Liver (tissue), 9 donors: ENCODE measurements around the gene SOX6. TPM values are rescaled to one million over a fixed set of nuclear protein-coding genes. Genes with fewer than 3 reads are reported as not detected.

Experiments used
- DNase-seq: peaks from one replicate; pipeline ENCODE4 v3.0.0-alpha.2; 2017; ENCODE audit warnings: low spot score
- H3K27ac ChIP-seq, 2 donors: one replicate each; pipeline ENCODE4 v1.7.0; 2013; ENCODE audit warnings: inconsistent platforms in 2 of 2, low read length in 2 of 2, control low read depth in 1 of 2, low read depth in 1 of 2, mild to moderate bottlenecking in 1 of 2
- H3K27me3 ChIP-seq, 4 donors: one replicate each; pipeline versions ENCODE4 v1.6.1 to v1.7.0; 2013; ENCODE audit warnings: low read length in 3 of 4, inconsistent platforms in 1 of 4, mild to moderate bottlenecking in 1 of 4, moderate library complexity in 1 of 4; ENCODE audit not compliant: control insufficient read depth in 4 of 4, insufficient read depth in 4 of 4
- H3K36me3 ChIP-seq, 4 donors: one replicate each; pipeline versions ENCODE4 v1.6.1 to v1.7.0; 2013; ENCODE audit warnings: low read length in 3 of 4, mild to moderate bottlenecking in 3 of 4, low read depth in 1 of 4, moderate library complexity in 1 of 4; ENCODE audit not compliant: control insufficient read depth in 4 of 4, insufficient read depth in 3 of 4
- H3K4me1 ChIP-seq, 4 donors: one replicate each; pipeline versions ENCODE4 v1.6.1 to v1.7.0; 2013; ENCODE audit warnings: low read length in 3 of 4, mild to moderate bottlenecking in 3 of 4, moderate library complexity in 1 of 4; ENCODE audit not compliant: control insufficient read depth in 4 of 4, insufficient read depth in 4 of 4
- H3K4me3 ChIP-seq, 3 donors: one replicate each; pipeline versions ENCODE4 v1.6.1 to v1.7.0; 2013; ENCODE audit warnings: low read length in 3 of 3, control low read depth in 1 of 3, low read depth in 1 of 3, mild to moderate bottlenecking in 1 of 3
- H3K9ac ChIP-seq, 2 donors: one replicate each; pipeline ENCODE4 v1.7.0; 2013; ENCODE audit warnings: low read length in 2 of 2, mild to moderate bottlenecking in 2 of 2, moderate library complexity in 2 of 2, control low read depth in 1 of 2, low read depth in 1 of 2
- H3K9me3 ChIP-seq, 4 donors: one replicate each; pipeline versions ENCODE4 v1.6.1 to v1.7.0; 2013; ENCODE audit warnings: low read length in 3 of 4; ENCODE audit not compliant: control insufficient read depth in 4 of 4
- ATF3 ChIP-seq: IDR thresholded peaks from 2 replicates; pipeline ENCODE4 v1.6.1; 2016; ENCODE audit warnings: antibody characterized with exemption
- CTCF ChIP-seq: fragments of 150-350 bp; IDR thresholded peaks from 2 replicates; pipeline ENCODE4 v1.5.1; 2017; ENCODE audit warnings: improper control_type of control experiment, low read depth, low read length; ENCODE audit not compliant: missing input control
- EGR1 ChIP-seq, 2 donors: IDR thresholded peaks; 2 replicates each; pipeline ENCODE4 v1.6.1; 2016 to 2018; ENCODE audit warnings: antibody characterized with exemption in 2 of 2, low read depth in 2 of 2
- FOXA1 ChIP-seq: IDR thresholded peaks from 2 replicates; pipeline ENCODE4 v1.6.1; 2016; ENCODE audit warnings: antibody characterized with exemption
- FOXA2 ChIP-seq: IDR thresholded peaks from 2 replicates; pipeline ENCODE4 v1.6.1; 2016; ENCODE audit warnings: antibody characterized with exemption
- GABPA ChIP-seq, 2 donors: IDR thresholded peaks in 1 of 2; conservative IDR thresholded peaks in 1 of 2; 2 replicates each; pipeline ENCODE4 v1.6.1; 2016; ENCODE audit warnings: antibody characterized with exemption in 2 of 2, mild to moderate bottlenecking in 1 of 2, moderate library complexity in 1 of 2
- HNF4A ChIP-seq, 2 donors: conservative IDR thresholded peaks; 2 replicates each; pipeline ENCODE4 v1.6.1; 2016; ENCODE audit warnings: antibody characterized with exemption in 2 of 2, mild to moderate bottlenecking in 2 of 2
- HNF4G ChIP-seq: IDR thresholded peaks from 2 replicates; pipeline ENCODE4 v1.6.1; 2016; ENCODE audit warnings: antibody characterized with exemption
- JUND ChIP-seq, 2 donors: IDR thresholded peaks; 2 replicates each; pipeline ENCODE4 v1.6.1; 2016; ENCODE audit warnings: antibody characterized with exemption in 2 of 2
- NR2F2 ChIP-seq: IDR thresholded peaks from 2 replicates; pipeline ENCODE4 v1.6.1; 2016; ENCODE audit warnings: antibody characterized with exemption
- RAD21 ChIP-seq, 2 donors: IDR thresholded peaks; 2 replicates each; pipeline ENCODE4 v1.6.1; 2016; ENCODE audit warnings: antibody characterized with exemption in 2 of 2, mild to moderate bottlenecking in 2 of 2
- RXRA ChIP-seq, 2 donors: IDR thresholded peaks; 2 replicates each; pipeline ENCODE4 v1.6.1; 2017 to 2018; ENCODE audit warnings: antibody characterized with exemption in 2 of 2, mild to moderate bottlenecking in 1 of 2
- SP1 ChIP-seq: IDR thresholded peaks from 2 replicates; pipeline ENCODE4 v1.6.1; 2018; ENCODE audit warnings: antibody characterized with exemption, mild to moderate bottlenecking
- TAF1 ChIP-seq: conservative IDR thresholded peaks from 2 replicates; pipeline ENCODE4 v1.6.1; 2016; ENCODE audit warnings: antibody characterized with exemption, mild to moderate bottlenecking
- ZBTB33 ChIP-seq: IDR thresholded peaks from 2 replicates; pipeline ENCODE4 v1.6.1; 2016; ENCODE audit warnings: antibody characterized with exemption
- WGBS: extraction: QIAGEN DNeasy Blood & Tissue Kit; methylation state at CpG from one replicate; pipeline ENCODE4 v1.1.7; 2013; 5-methylcytosine and 5-hydroxymethylcytosine counted together
- polyA plus RNA-seq, 2 donors: library from polyadenylated mRNA; stranded (reverse) in 1 of 2; unstranded in 1 of 2; fragments of 200-250 nt in 1 of 2; fragments of >200 nt in 1 of 2; fragmentation: Nextera tagmentation in 1 of 2; extraction: Ambion mirVana in 1 of 2; gene quantifications; one replicate each; pipeline versions ENCODE4 v1.2.1 to v1.2.3, GENCODE V29; 2013 to 2015
- total RNA-seq, 2 donors: library from RNA; depleted of rRNA; stranded (reverse); fragments of >200 nt; gene quantifications; one replicate each; pipeline ENCODE4 v1.2.3, GENCODE V29; 2014
- TF ChIP-seq, protein P1 (sequence below): IDR thresholded peaks from 2 replicates; pipeline ENCODE4 v1.6.1; 2016; ENCODE audit warnings: antibody characterized with exemption, mild to moderate bottlenecking
- TF ChIP-seq, protein P2 (sequence below): IDR thresholded peaks from 2 replicates; pipeline ENCODE4 v1.6.1; 2016; ENCODE audit warnings: antibody characterized with exemption
- donor health status: healthy.
- donor health status: healthy.
- donor health status: healthy.
- donor health status: healthy.
- donor health status: healthy.

Gene SOX6
- total and polyA plus RNA-seq, 4 donors: 2.4 to 111 (median 14.8) TPM

DNA sequence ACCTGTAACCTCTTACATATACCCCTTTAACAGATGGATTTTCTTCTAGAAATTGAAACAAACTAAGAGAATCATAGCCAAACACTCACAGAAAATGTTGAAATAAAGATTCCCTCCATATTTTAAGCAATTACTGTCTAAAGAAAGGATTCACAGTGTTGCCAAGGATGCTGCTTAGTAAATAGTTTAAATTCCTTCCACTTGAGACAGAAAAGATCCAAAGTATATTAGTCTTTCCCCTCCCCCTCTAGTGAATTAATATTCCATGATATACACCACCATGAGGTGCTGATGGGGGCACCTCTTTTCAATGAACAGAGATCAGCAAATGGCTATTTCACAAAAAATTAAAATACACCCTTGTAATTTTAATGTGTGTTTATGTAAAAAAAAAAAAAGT, 186.8 kb downstream of the SOX6 start:
- TF ChIP-seq RAD21 (IDR thresholded peaks at IDR 0.05): no peak
- TF ChIP-seq, protein P1, sequence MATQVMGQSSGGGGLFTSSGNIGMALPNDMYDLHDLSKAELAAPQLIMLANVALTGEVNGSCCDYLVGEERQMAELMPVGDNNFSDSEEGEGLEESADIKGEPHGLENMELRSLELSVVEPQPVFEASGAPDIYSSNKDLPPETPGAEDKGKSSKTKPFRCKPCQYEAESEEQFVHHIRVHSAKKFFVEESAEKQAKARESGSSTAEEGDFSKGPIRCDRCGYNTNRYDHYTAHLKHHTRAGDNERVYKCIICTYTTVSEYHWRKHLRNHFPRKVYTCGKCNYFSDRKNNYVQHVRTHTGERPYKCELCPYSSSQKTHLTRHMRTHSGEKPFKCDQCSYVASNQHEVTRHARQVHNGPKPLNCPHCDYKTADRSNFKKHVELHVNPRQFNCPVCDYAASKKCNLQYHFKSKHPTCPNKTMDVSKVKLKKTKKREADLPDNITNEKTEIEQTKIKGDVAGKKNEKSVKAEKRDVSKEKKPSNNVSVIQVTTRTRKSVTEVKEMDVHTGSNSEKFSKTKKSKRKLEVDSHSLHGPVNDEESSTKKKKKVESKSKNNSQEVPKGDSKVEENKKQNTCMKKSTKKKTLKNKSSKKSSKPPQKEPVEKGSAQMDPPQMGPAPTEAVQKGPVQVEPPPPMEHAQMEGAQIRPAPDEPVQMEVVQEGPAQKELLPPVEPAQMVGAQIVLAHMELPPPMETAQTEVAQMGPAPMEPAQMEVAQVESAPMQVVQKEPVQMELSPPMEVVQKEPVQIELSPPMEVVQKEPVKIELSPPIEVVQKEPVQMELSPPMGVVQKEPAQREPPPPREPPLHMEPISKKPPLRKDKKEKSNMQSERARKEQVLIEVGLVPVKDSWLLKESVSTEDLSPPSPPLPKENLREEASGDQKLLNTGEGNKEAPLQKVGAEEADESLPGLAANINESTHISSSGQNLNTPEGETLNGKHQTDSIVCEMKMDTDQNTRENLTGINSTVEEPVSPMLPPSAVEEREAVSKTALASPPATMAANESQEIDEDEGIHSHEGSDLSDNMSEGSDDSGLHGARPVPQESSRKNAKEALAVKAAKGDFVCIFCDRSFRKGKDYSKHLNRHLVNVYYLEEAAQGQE: no peak
- no peak for TF ChIP-seq FOXA1
- no peak for TF ChIP-seq ZBTB33
- TF ChIP-seq, protein P2, sequence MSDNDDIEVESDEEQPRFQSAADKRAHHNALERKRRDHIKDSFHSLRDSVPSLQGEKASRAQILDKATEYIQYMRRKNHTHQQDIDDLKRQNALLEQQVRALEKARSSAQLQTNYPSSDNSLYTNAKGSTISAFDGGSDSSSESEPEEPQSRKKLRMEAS: no peak
- no peak for TF ChIP-seq FOXA2
- no peaks in the 10 kb centered on the region for H3K27me3 ChIP-seq
- H3K9me3 ChIP-seq: no peaks in the 10 kb centered on the region
- no peaks in the 10 kb centered on the region for H3K36me3 ChIP-seq
- H3K9ac ChIP-seq: no peak overlapping the region
- DNase-seq: no peak
- H3K4me1 ChIP-seq: no peaks in the 10 kb centered on the region
- no peak overlapping the region for H3K27ac ChIP-seq
- no peak overlapping the region for H3K4me3 ChIP-seq

DNA sequence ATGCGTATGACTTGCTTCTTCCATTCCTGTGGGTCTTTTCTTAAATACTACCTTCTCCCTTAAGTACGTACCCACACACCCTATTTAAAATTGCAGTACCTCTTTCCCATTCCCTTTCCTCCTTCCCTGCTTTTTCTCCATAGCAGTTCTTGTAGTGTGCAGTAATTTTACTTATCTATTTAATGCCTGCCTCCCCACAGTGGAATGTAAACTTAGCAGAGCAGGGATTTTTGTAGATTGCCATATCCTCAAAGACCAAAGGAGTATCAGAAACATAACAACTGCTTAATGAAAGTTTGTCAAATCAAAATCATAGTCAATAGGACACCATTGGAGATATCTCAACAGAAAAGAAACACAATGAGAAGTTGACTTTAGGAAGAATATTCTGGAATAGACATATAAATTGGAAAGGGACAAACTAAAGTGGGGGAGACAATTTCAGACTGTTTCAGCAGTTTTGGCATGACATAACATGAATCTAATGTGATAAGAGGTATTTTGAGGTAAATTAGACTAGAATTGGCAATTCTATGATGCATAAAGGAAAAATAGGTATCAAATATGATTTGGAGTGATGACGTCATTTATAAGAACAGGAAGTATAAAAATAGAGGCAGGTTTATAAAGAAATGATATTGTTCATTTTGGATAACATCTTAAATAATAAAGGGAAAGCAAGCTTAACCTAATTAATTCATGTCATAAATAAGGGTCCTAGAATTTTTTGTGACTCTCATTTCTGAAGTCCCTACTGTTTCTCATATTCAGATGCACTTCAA, 188.4 kb downstream of the SOX6 start:
- WGBS: 92% methylated on average over 3 of the region's 3 CpGs
- no peak overlapping the region for H3K9ac ChIP-seq
- no peak overlapping the region for H3K4me3 ChIP-seq
- no peaks in the 10 kb centered on the region for H3K9me3 ChIP-seq
- DNase-seq: no peak
- no peaks in the 10 kb centered on the region for H3K4me1 ChIP-seq
- H3K27me3 ChIP-seq: no peaks in the 10 kb centered on the region
- H3K27ac ChIP-seq: no peak overlapping the region
- H3K36me3 ChIP-seq: no peaks in the 10 kb centered on the region
- TF ChIP-seq FOXA1 (no peak), HNF4G (no peak), ZBTB33 (no peak), NR2F2 (no peak), TAF1 (no peak), RAD21 (IDR thresholded peaks at IDR 0.05) (no peak), ATF3 (no peak), EGR1 (IDR thresholded peaks at IDR 0.05; ENCODE audit: low read depth in 2 of 2) (no peak), GABPA (IDR thresholded peaks at IDR 0.05 in 1 of 2, conservative IDR thresholded peaks at IDR 0.05 in 1 of 2) (no peak), HNF4A (conservative IDR thresholded peaks at IDR 0.05) (no peak), CTCF (no peak), SP1 (no peak), FOXA2 (no peak), JUND (IDR thresholded peaks at IDR 0.05) (no peak), RXRA (IDR thresholded peaks at IDR 0.05) (no peak)
- TF ChIP-seq, protein P1: no peak
- TF ChIP-seq, protein P2: no peak
